ENCODE results near the gene LRRC23. TPM values are rescaled to one million over a fixed set of nuclear protein-coding genes. Genes with fewer than 3 reads are reported as not detected.
"Not testable (repeated sequence)": the region's sequence is repeated elsewhere in the genome, so short reads cannot be mapped to it uniquely, and the experiment has no call there.

LRRC23 gene
- total RNA-seq, 2 donors from 2014 or later: 7.3 to 8.0 TPM

DNA sequence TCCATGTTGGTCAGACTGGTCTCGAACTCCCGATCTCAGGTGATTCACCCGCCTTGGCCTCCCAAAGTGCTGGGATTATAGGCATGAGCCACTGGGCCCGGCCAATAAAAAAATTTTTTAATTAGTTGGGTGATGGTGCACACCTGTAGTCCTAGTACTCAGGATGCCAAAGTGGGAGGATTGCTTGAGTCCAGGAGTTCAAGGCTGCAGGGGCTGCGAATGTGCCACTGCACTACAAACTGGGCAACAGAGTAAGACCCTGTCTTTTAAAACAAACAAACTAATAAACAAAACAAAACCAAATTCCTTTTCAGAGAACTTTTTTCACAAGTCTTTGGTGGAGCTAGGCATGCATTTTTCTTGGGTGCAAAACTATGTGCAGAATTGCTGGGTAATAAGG is 21.4 kb upstream of the LRRC23 start:
- H3K4me1 ChIP-seq: no peaks in the 10 kb centered on the region
- no peak overlapping the region for H3K9ac ChIP-seq (ENCODE audit: low read depth in 2 of 2, low read length in 2 of 2)
- no peak for DNase-seq
- no peaks in the 10 kb centered on the region for H3K27me3 ChIP-seq
- no peaks in the 10 kb centered on the region for H3K36me3 ChIP-seq
- intact Hi-C loops (cut with DNase I): no loop called here
- no peak overlapping the region for H3K4me3 ChIP-seq
- no peak for TF ChIP-seq CTCF (IDR thresholded peaks at IDR 0.05)
- H3K9me3 ChIP-seq: no peaks in the 10 kb centered on the region
- no peak overlapping the region for H3K27ac ChIP-seq

DNA sequence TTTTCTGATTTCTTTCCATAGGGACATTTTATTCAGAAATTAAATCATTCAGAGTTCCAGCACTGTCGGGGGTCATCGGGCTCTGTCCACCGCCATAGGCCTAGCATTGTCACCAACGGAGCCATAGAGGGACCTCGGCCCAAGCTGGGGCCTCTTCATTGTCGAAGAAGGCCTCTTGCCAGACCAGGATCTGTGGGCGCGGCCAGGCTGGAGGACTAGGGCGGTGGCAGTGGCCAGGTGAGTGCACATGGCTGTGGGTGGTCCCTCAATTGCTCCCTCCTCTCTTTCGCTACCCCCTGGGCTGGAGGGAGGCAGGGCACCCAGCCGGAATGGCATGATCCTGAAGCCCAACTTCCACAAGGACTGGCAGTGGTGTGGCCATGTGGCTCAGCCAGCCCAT is 20.9 kb upstream of the LRRC23 start:
- no peak for DNase-seq
- H3K27ac ChIP-seq: no peak overlapping the region

DNA sequence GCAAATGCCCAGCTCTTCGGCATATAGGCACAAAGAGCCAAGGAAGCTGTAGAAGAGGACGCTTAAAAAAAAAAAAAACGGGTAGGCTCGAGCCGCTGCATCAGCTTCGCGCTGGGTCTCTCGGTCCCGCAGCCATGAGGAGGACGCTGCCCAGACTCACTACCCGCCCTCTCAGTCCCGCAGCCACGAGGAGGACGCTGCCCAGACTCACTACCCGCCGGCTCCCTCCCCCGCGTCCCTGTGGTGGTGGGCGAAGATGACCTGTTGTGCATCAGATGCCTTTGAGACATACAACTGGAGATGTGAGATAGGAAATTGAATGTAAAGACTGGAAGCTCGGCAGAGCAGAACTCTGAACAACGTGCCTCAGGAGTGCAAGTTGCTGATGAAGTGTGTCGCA is 20.1 kb upstream of the LRRC23 start:
- no peak overlapping the region for H3K4me3 ChIP-seq
- no peak for DNase-seq

More for the DNA sequence above, 20.9 kb upstream of the LRRC23 start:
- H3K9me3 ChIP-seq: no peaks in the 10 kb centered on the region
- no peaks in the 10 kb centered on the region for H3K27me3 ChIP-seq
- H3K9ac ChIP-seq (ENCODE audit: low read depth in 2 of 2, low read length in 2 of 2): no peak overlapping the region
- H3K36me3 ChIP-seq: no peaks in the 10 kb centered on the region
- no peak overlapping the region for H3K4me3 ChIP-seq
- TF ChIP-seq CTCF (IDR thresholded peaks at IDR 0.05): no peak
- no peaks in the 10 kb centered on the region for H3K4me1 ChIP-seq
- intact Hi-C loops (cut with DNase I): no loop called here

DNA sequence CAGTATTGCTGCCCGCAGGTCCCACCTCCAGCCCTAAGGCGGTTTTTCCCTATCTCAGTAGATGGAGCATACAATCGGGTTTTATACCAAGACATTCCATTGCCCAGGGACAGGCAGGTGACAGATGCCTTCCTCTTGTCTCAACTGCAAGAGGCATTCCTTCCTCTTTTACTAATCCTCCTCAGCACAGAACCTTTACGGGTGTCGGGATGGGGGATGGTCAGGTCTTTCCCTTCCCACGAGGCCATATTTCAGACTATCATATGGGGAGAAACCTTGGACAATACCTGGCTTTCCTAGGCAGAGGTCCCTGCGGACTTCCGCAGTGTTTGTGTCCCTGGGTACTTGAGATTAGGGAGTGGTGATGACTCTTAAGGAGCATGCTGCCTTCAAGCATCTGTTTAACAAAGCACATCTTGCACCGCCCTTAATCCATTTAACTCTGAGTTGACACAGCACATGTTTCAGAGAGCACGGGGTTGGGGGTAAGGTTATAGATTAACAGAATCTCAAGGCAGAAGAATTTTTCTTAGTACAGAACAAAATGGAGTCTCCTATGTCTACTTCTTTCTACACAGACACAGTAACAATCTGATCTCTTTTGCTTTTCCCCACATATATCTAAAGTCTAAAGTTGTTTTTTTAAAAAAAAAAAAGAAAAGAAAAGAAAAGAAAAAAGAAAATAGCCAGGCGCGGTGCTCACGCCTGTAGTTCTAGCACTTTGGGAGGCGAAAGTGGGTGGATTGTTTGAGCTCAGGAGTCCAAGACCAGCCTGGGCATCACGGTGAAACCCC is 18.2 kb upstream of the LRRC23 start:
- H3K27ac ChIP-seq; DNase-seq; H3K27me3 ChIP-seq; H3K4me1 ChIP-seq; H3K36me3 ChIP-seq; H3K4me3 ChIP-seq; H3K9ac ChIP-seq (ENCODE audit: low read depth in 2 of 2, low read length in 2 of 2); H3K9me3 ChIP-seq; intact Hi-C loops (cut with DNase I): not testable (repeated sequence)

More for the DNA sequence above, 20.1 kb upstream of the LRRC23 start:
- Histone ChIP-seq H3K27ac (no peak overlapping the region), H3K4me1 (no peaks in the 10 kb centered on the region), H3K9me3 (no peaks in the 10 kb centered on the region), H3K36me3 (no peaks in the 10 kb centered on the region), H3K9ac (ENCODE audit: low read depth in 2 of 2, low read length in 2 of 2) (no peak overlapping the region), H3K27me3 (no peaks in the 10 kb centered on the region)
- intact Hi-C loops (cut with DNase I): no loop called here
- TF ChIP-seq CTCF (IDR thresholded peaks at IDR 0.05): no peak

DNA sequence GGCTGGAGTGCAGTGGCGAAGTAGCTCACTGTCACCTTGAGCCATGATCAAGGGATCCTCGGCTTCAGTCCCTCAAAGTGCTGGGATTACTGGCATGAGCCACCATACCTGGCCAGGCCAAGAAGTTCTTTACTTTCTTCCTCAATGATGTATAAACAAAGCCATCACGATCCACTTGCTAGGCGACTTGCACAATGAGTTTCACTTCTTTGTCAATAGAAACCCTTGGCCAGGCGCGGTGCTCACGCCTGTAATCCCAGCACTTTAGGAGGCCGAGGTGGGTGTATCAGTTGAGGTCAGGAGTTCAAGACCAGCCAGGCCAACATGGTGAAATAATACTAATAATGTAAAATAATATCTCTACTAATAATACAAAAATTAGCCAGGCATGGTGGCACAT is 17.2 kb upstream of the LRRC23 start:
- no peaks in the 10 kb centered on the region for H3K4me1 ChIP-seq
- DNase-seq: peak; percentile 62
- no peak overlapping the region for H3K9ac ChIP-seq (ENCODE audit: low read depth in 2 of 2, low read length in 2 of 2)
- H3K27ac ChIP-seq: no peak overlapping the region
- no peaks in the 10 kb centered on the region for H3K27me3 ChIP-seq
- TF ChIP-seq CTCF (IDR thresholded peaks at IDR 0.05): no peak
- no peak overlapping the region for H3K4me3 ChIP-seq
- H3K9me3 ChIP-seq: no peaks in the 10 kb centered on the region
- H3K36me3 ChIP-seq: no peaks in the 10 kb centered on the region
- intact Hi-C loops (cut with DNase I): no loop called here

- Histone ChIP-seq H3K27ac (no peak overlapping the region), H3K4me3 (no peak overlapping the region), H3K9ac (ENCODE audit: low read depth in 2 of 2, low read length in 2 of 2) (no peak overlapping the region), H3K27me3 (no peaks in the 10 kb centered on the region), H3K9me3 (no peaks in the 10 kb centered on the region), H3K36me3 (no peaks in the 10 kb centered on the region), H3K4me1 (no peaks in the 10 kb centered on the region)
- TF ChIP-seq CTCF (IDR thresholded peaks at IDR 0.05): no peak
- no peak for DNase-seq
- intact Hi-C loops (cut with DNase I): no loop called here
Observed at GRCh38 chr12:6888360-6888759, 16.3 kb upstream of the LRRC23 start.

DNA sequence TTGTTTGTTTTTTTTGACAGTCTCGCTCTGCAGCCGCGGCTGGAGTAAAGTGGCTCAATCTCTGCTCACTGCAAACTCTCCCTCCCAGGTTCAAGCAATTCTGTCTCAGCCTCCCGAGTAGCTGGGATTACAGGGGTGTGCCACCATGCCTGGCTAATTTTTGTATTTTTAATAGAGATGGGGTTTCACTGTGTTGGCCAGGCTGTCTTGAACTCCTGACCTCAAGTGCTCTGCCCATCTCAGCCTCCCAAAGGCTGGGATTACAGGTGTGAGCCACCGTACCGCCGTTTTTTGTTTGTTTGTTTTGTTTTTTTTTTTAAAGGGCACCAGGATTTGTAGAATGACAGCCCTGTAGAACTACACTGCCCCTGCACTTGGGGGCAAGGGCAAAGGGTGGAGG is 15.8 kb upstream of the LRRC23 start:
- intact Hi-C loops (cut with DNase I); DNase-seq; H3K27ac ChIP-seq; H3K9me3 ChIP-seq; H3K4me3 ChIP-seq; H3K9ac ChIP-seq (ENCODE audit: low read depth in 2 of 2, low read length in 2 of 2); H3K36me3 ChIP-seq; H3K4me1 ChIP-seq; H3K27me3 ChIP-seq: not testable (repeated sequence)

DNA sequence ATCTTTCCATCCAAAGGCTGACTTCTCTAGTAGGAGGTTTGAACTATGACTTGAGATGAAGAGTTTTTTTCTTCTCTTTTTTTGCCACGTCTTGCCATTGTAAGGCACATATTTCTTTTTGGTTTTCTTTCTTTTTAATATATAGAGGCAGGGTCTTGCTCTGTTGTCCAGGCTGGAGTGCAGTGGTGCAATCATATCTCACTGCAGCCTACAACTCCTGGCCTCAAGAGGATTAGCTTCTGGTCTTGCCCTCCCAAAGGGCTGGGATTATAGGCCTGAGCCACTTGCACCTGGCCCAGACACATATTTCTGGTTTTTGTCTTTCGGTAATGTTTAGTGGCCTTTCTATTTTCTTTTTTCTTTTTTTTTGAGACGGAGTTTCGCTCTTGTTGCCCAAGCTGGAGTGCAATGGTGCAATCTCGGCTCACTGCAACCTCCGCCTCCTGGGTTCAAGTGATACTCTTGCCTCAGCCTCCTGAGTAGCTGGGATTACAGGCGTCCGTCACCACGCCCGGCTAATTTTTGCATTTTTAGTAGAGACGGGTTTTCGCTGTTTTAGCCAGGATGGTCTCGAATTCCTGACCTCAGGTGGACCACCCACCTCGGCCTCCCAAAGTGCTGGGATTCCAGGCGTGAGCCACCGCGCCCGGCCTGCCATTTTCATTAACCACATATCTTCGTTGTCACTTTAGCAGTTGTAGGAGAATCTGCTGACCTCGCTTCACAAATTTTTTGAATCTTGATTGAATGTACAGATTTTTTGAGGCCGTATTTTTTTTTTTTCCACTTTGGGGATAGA is 14.6 kb upstream of the LRRC23 start:
- H3K4me3 ChIP-seq; H3K4me1 ChIP-seq; H3K27me3 ChIP-seq; H3K36me3 ChIP-seq; intact Hi-C loops (cut with DNase I); DNase-seq; H3K9me3 ChIP-seq: not testable (repeated sequence)
- Histone ChIP-seq H3K9ac (ENCODE audit: low read depth in 2 of 2, low read length in 2 of 2) (peak overlapping the region in 1 of 2 donors; percentile 80), H3K27ac (peak overlapping the region; percentile 71)

Data from colonic mucosa (tissue), 4 donors.